Retinal pigment epithelial cell (primary cell): ENCODE results near the gene TFDP3.
A peak's percentile ranks its signal among the peaks of the same experiment; 100 is the strongest.

Source experiments
- DNase-seq: peaks from one replicate; pipeline ENCODE4 v3.0.0-alpha.2; 2010; ENCODE audit warnings: low read depth
- H3K4me3 ChIP-seq: 2 replicates; pipeline ENCODE4 v1.5.1; 2011; ENCODE audit warnings: mild to moderate bottlenecking, low read length, control low read depth, moderate library complexity
- CTCF ChIP-seq: conservative IDR thresholded peaks from 2 replicates; pipeline ENCODE4 v1.5.1; 2011; ENCODE audit warnings: low read depth, low read length, control low read depth, inconsistent platforms

TFDP3 gene

GRCh38 chrX:133250184-133251100 lies 32.3 kb upstream of the TFDP3 start:
- H3K4me3 ChIP-seq: no peak overlapping the region
- TF ChIP-seq CTCF: no peak
- no peak for DNase-seq

- peak; percentile 40 for TF ChIP-seq CTCF
- no peak overlapping the region for H3K4me3 ChIP-seq
- no peak for DNase-seq
These were observed 31.3 kb upstream of the TFDP3 start for GRCh38 chrX:133249266-133250058.

GRCh38 chrX:133248177-133248576 lies 30.0 kb upstream of the TFDP3 start:
- no peak overlapping the region for H3K4me3 ChIP-seq
- TF ChIP-seq CTCF: no peak
- DNase-seq: no peak

- no peak for DNase-seq
- H3K4me3 ChIP-seq: no peak overlapping the region
- TF ChIP-seq CTCF: no peak
These were observed 28.8 kb upstream of the TFDP3 start for GRCh38 chrX:133246921-133247320.

- H3K4me3 ChIP-seq: no peak overlapping the region
- DNase-seq: no peak
- TF ChIP-seq CTCF: no peak
These were observed 17.7 kb upstream of the TFDP3 start for GRCh38 chrX:133235830-133236229.

GRCh38 chrX:133232331-133232730 lies 14.2 kb upstream of the TFDP3 start:
- H3K4me3 ChIP-seq: no peak overlapping the region
- no peak for TF ChIP-seq CTCF
- no peak for DNase-seq

GRCh38 chrX:133229361-133229760 lies 11.2 kb upstream of the TFDP3 start:
- TF ChIP-seq CTCF: no peak
- DNase-seq: peak; percentile 88
- no peak overlapping the region for H3K4me3 ChIP-seq
